ENCODE data around the gene SDHAF2. TPM values are rescaled to one million over a fixed set of nuclear protein-coding genes. Genes with fewer than 3 reads are reported as not detected.

Gene SDHAF2
- total RNA-seq, 2 donors from 2014 or later: 24.6 to 59.4 TPM

DNA sequence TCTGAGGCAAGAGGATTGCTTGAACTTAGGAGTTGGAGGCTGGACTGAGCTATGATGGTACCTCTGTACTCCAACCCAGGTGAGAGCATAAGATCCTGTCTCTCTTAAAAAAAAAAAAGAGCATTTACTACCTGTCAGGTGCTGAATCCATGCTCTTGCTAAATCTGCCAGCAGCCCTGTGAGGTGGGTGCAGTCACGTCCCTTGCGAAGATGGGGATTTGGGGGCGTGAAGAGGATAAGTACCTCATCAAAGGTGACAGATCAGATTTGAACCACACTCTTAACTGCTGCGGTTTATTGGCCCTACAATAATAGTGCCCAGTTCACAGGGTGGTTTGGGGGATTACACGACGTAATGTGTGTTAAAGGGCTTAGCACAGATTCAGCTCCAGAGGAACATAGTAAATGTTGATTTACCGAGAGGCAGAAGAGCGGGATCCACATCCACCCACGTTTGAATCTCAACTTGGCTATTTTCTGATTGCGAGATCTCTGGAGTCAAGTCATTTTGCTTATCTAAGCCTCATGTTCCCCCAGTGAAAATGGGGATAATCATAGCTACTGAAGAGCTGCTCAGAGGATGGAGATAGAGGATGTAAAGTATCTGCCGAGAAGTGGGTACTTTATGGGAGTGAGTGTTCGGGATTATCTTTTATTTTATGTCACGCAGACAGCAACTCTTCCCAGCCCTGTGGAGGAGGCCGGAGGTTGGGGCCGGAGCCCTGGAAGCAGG lies 50.5 kb downstream of the SDHAF2 start:
- Histone ChIP-seq H3K27ac (no peak overlapping the region), H3K4me1 (replicated peaks) (no peaks in the 10 kb centered on the region), H3K4me3 (no peak overlapping the region), H3K27me3 (replicated peaks; ENCODE audit: insufficient read depth) (no peaks in the 10 kb centered on the region), H3K9me3 (no peaks in the 10 kb centered on the region), H3K36me3 (no peaks in the 10 kb centered on the region)
- no peak for TF ChIP-seq POLR2AphosphoS5 (IDR thresholded peaks at IDR 0.05)
- intact Hi-C loops (cut with DNase I): no loop called here
- DNase-seq (ENCODE audit: low spot score): no peak
- WGBS: 80% methylated on average over 15 of the region's 15 CpGs

- intact Hi-C loops (cut with DNase I): no loop called here
- DNase-seq (ENCODE audit: low spot score): no peak
Measured at GRCh38 chr11:61480994-61481335, 51.0 kb downstream of the SDHAF2 start.

DNA sequence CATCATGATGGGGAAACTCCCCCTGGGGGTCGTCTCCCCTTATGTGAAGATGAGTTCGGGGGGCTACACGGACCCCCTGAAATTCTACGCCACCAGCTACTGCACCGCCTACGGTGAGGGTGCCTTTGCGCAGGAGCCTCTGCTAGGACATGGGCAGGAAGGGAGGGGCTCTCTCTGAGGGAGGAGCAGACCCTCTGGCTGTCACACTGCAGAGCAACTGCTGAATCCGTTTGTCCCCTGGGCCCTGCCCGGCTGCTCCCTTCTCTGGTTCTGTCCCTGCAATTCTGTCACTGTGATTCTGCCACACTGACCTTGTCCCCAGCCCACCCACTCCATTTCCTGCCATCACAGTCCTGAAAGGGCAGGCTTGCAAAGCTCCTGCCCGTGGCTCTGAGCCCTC lies 51.9 kb downstream of the SDHAF2 start:
- H3K27ac ChIP-seq: no peak overlapping the region
- no peak overlapping the region for H3K4me3 ChIP-seq
- no peaks in the 10 kb centered on the region for H3K4me1 ChIP-seq (replicated peaks)
- H3K27me3 ChIP-seq (replicated peaks; ENCODE audit: insufficient read depth): no peaks in the 10 kb centered on the region
- H3K9me3 ChIP-seq: no peaks in the 10 kb centered on the region
- intact Hi-C loops (cut with DNase I): no loop called here
- TF ChIP-seq CTCF (IDR thresholded peaks at IDR 0.05) (no peak), POLR2A (IDR thresholded peaks at IDR 0.05) (no peak), POLR2AphosphoS5 (IDR thresholded peaks at IDR 0.05) (no peak)
- no peak for DNase-seq (ENCODE audit: low spot score)
- H3K36me3 ChIP-seq: no peaks in the 10 kb centered on the region
- 71% methylated on average over 9 of the region's 10 CpGs for WGBS

More at GRCh38 chr11:61480994-61481335, 51.0 kb downstream of the SDHAF2 start:
- Histone ChIP-seq H3K27me3 (replicated peaks; ENCODE audit: insufficient read depth) (no peaks in the 10 kb centered on the region), H3K27ac (no peak overlapping the region), H3K9me3 (no peaks in the 10 kb centered on the region), H3K4me3 (no peak overlapping the region), H3K4me1 (replicated peaks) (no peaks in the 10 kb centered on the region), H3K36me3 (no peaks in the 10 kb centered on the region)
- TF ChIP-seq POLR2AphosphoS5 (IDR thresholded peaks at IDR 0.05): no peak
- no peak for TF ChIP-seq POLR2A (IDR thresholded peaks at IDR 0.05)
- TF ChIP-seq CTCF (IDR thresholded peaks at IDR 0.05): no peak
- WGBS: 33% methylated on average over 7 of the region's 7 CpGs

DNA sequence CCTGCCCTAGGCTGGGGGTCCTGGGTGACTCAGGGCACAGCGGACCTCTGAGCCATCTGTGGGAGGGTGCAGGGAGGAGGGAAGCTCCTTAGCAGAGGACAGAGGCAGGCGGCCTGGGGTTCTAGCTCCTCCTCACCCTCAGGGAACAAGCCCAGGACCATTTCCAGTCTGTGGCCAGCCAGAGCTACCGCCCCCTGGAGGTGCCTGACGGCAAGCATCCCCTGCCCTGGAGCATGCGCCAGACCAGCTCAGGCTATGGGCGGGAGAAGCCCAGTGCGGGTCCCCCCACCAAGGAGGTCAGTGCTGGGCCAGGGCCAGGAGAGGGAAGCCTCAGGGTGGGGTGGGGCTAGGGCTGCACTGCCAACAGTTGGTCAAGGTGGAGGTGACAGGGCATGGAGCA lies 52.6 kb downstream of the SDHAF2 start:
- Histone ChIP-seq H3K27ac (no peak overlapping the region), H3K27me3 (replicated peaks; ENCODE audit: insufficient read depth) (no peaks in the 10 kb centered on the region), H3K4me1 (replicated peaks) (no peaks in the 10 kb centered on the region), H3K36me3 (no peaks in the 10 kb centered on the region), H3K9me3 (no peaks in the 10 kb centered on the region), H3K4me3 (no peak overlapping the region)
- intact Hi-C loops (cut with DNase I): no loop called here
- TF ChIP-seq CTCF (IDR thresholded peaks at IDR 0.05): peak in 1 of 4 experiments; percentile 17
- TF ChIP-seq POLR2A (IDR thresholded peaks at IDR 0.05): no peak
- 33% methylated on average over 5 of the region's 7 CpGs for WGBS
- no peak for DNase-seq (ENCODE audit: low spot score)

DNA sequence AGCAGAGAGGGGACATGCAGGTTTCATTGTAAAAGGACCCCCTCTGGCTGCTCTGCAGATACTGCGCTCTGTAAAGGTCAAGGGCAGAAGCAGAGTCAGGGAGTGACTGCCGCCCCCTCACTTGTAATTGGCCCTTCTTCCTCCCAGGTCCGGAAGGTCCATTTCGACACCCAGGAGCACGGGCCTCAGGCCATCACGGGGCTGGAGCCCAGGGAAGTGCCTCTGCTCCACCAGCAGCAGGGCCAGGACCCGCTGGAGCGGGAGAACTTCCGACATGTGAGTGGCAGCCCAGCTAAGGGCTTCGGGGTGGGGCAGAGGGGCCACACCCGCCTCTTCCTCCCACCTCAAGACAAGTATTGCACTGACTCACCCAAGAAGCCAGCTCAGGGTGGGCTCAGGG lies 54.6 kb downstream of the SDHAF2 start:
- WGBS: 85% methylated on average over 11 of the region's 11 CpGs
- intact Hi-C loops (cut with DNase I): no loop called here

More for the DNA sequence above, 54.6 kb downstream of the SDHAF2 start:
- no peaks in the 10 kb centered on the region for H3K27me3 ChIP-seq (replicated peaks; ENCODE audit: insufficient read depth)
- H3K27ac ChIP-seq: no peak overlapping the region
- no peak for TF ChIP-seq CTCF (IDR thresholded peaks at IDR 0.05)
- TF ChIP-seq POLR2AphosphoS5 (IDR thresholded peaks at IDR 0.05): no peak
- no peak for TF ChIP-seq POLR2A (IDR thresholded peaks at IDR 0.05)
- H3K4me1 ChIP-seq (replicated peaks): peaks cover 5% of the 10 kb centered on the region
- no peaks in the 10 kb centered on the region for H3K9me3 ChIP-seq
- no peak overlapping the region for H3K4me3 ChIP-seq
- no peaks in the 10 kb centered on the region for H3K36me3 ChIP-seq
- no peak for DNase-seq (ENCODE audit: low spot score)
